Activated B cell treated with CpG ODN at 0.5 μM for 24 hours (primary cell): ENCODE results near the gene RASGRP1. TPM values are rescaled to one million over a fixed set of nuclear protein-coding genes. Genes with fewer than 3 reads are reported as not detected.

ENCODE experiments used
- ATAC-seq: fragments of 200-7000 bp; cut with Tn5 transposase; one replicate; pipeline ENCODE4 v1.10.0; 2021; ENCODE audit warnings: low read depth, mild to moderate bottlenecking, moderate library complexity
- CTCF ChIA-PET: fragments of 350-600 bp; sonication (Branson Sonifier 250); formaldehyde crosslinking; loops from one replicate; lab custom pipeline; 2021; ENCODE audit warnings: antibody characterized with exemption; lab: Charles Lee
- POLR2A ChIA-PET: fragments of 350-600 bp; sonication (Branson Sonifier 250); formaldehyde crosslinking; loops from one replicate; lab custom pipeline; 2021; ENCODE audit warnings: antibody characterized with exemption; lab: Charles Lee
- DNase-seq: peaks from one replicate; pipeline ENCODE4 v3.0.0; 2022
- H3K27ac Mint-ChIP-seq: one replicate; pipeline ENCODE4 v1.8.0; 2020; ENCODE audit warnings: mixed read lengths
- H3K27me3 Mint-ChIP-seq: one replicate; pipeline ENCODE4 v1.8.0; 2021; ENCODE audit warnings: mixed read lengths
- H3K36me3 Mint-ChIP-seq: one replicate; pipeline ENCODE4 v1.8.0; 2021; ENCODE audit warnings: low read depth, mixed read lengths
- H3K4me1 Mint-ChIP-seq: one replicate; pipeline ENCODE4 v1.8.0; 2021; ENCODE audit warnings: mixed read lengths
- H3K4me3 Mint-ChIP-seq: one replicate; pipeline ENCODE4 v1.8.0; 2020; ENCODE audit warnings: mild to moderate bottlenecking, mixed read lengths
- H3K9me3 Mint-ChIP-seq: one replicate; pipeline ENCODE4 v1.8.0; 2020; ENCODE audit warnings: mixed read lengths
- CTCF ChIP-seq: fragments of 200-600 bp; IDR thresholded peaks from one replicate; pipeline ENCODE4 v1.8.0; 2022; ENCODE audit warnings: antibody characterized with exemption, mild to moderate bottlenecking
- intact Hi-C: fragments of 100-400 bp; cut with micrococcal nuclease; formaldehyde crosslinking; loops from one replicate; pipeline ENCODE4 v1.15.1; 2024
- total RNA-seq: library from RNA; stranded (reverse); gene quantifications from 2 replicates; pipeline ENCODE4 v1.2.3, GENCODE V29; 2022

RASGRP1 gene
- total RNA-seq, 1 donor from 2014 or later, result 37.7 TPM

DNA sequence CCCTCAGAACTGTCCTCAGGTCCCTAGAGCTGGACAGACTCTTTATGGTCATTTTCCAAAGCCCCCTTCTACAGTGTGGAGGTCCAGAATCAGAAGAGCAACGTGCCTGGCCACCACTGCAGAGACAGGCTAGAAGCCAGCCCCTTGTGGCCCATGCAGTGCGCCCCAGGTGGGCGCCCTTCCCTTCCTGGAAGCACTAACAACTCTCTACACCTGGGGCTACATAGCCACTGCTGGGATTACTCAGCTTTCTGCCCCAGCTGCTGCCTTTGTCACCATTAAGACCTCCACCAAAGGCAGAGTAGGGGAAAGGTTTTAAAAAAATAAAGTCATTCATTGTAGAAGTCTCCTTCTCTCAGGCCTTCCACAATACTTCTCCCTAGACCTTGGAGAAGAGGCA lies 2.3 kb downstream of the RASGRP1 start:
- no peak for DNase-seq
- no peaks in the 10 kb centered on the region for H3K27me3 Mint-ChIP-seq
- intact Hi-C loops, result loop anchor here (5.0 kb wide), 1 partner anchor 50 kb away; no protein-coding TSS in a partner anchor
- no peak for ATAC-seq
- H3K36me3 Mint-ChIP-seq, result peaks cover 37% of the 10 kb centered on the region
- H3K4me3 Mint-ChIP-seq, result peak overlapping the region; percentile 90
- H3K4me1 Mint-ChIP-seq, result peaks cover 65% of the 10 kb centered on the region
- CTCF ChIA-PET, result interaction anchor here (1.1 to 6.3 kb wide), 6 partner anchors 20 to 127 kb away, joined by 3 to 218 read pairs (median 20); no protein-coding TSS in a partner anchor
- TF ChIP-seq CTCF, result no peak
- H3K27ac Mint-ChIP-seq, result peak overlapping the region; percentile 59
- POLR2A ChIA-PET, result interaction anchor here (1.1 to 4.0 kb wide), 2 partner anchors 110 to 120 kb away, joined by 4 to 86 read pairs; no protein-coding TSS in a partner anchor
- H3K9me3 Mint-ChIP-seq, result no peaks in the 10 kb centered on the region

GRCh38 chr15:38560456-38560926 lies 4.1 kb downstream of the RASGRP1 start:
- TF ChIP-seq CTCF, result no peak
- Mint-ChIP-seq H3K27me3 (no peaks in the 10 kb centered on the region), H3K36me3 (peaks cover 53% of the 10 kb centered on the region), H3K4me1 (peaks cover 78% of the 10 kb centered on the region), H3K4me3 (no peak overlapping the region), H3K9me3 (no peaks in the 10 kb centered on the region), H3K27ac (peak overlapping the region; percentile 36)
- POLR2A ChIA-PET, result interaction anchor here (1.8 kb wide), 1 partner anchor 112 kb away, joined by 8 read pairs; no protein-coding TSS in a partner anchor
- CTCF ChIA-PET, result interaction anchor here (1.4 to 6.3 kb wide), 3 partner anchors 123 to 129 kb away, joined by 5 to 218 read pairs (median 138); no protein-coding TSS in a partner anchor
- intact Hi-C loops, result loop anchor here (5.0 kb wide), 1 partner anchor 48 kb away; no protein-coding TSS in a partner anchor
- DNase-seq (no peak), ATAC-seq (no peak)

GRCh38 chr15:38559636-38560307 lies 4.8 kb downstream of the RASGRP1 start:
- ChIA-PET POLR2A (interaction anchor here (1.8 kb wide), 1 partner anchor 112 kb away, joined by 8 read pairs; no protein-coding TSS in a partner anchor), CTCF (interaction anchor here (1.4 to 6.3 kb wide), 2 partner anchors 124 to 130 kb away, joined by 5 to 138 read pairs; no protein-coding TSS in a partner anchor)
- peaks cover 86% of the 10 kb centered on the region for H3K4me1 Mint-ChIP-seq
- no peak overlapping the region for H3K27ac Mint-ChIP-seq
- no peak for TF ChIP-seq CTCF
- DNase-seq (no peak), ATAC-seq (no peak)
- intact Hi-C loops, result loop anchor here (5.0 kb wide), 1 partner anchor 47 kb away; no protein-coding TSS in a partner anchor
- peak overlapping the region; percentile 13 for H3K4me3 Mint-ChIP-seq
- no peaks in the 10 kb centered on the region for H3K27me3 Mint-ChIP-seq
- H3K36me3 Mint-ChIP-seq, result peaks cover 60% of the 10 kb centered on the region
- no peaks in the 10 kb centered on the region for H3K9me3 Mint-ChIP-seq

DNA sequence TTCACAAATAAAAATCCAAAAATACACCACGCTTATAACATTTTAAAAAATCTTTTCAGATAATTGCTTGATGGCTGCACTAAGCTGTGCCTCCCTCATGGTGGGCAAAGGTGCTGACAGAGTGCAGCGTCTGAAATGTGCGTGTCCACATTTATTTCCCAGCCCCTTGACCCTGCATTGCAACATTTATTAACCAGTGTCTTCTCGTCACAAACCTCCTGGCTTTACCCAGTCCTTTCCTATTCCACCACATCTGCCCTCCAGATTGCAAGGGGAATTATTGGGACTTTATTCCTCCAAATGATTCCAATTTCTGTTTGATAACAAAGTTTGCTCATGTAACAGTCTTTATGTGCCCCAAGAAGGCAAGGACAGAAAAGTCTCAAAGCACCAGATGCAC lies 5.5 kb downstream of the RASGRP1 start:
- Mint-ChIP-seq H3K27ac (peak overlapping the region; percentile 25), H3K4me1 (peaks cover 92% of the 10 kb centered on the region), H3K36me3 (peaks cover 60% of the 10 kb centered on the region), H3K4me3 (no peak overlapping the region), H3K9me3 (no peaks in the 10 kb centered on the region), H3K27me3 (no peaks in the 10 kb centered on the region)
- ChIA-PET CTCF (interaction anchor here (1.4 to 6.3 kb wide), 2 partner anchors 125 to 130 kb away, joined by 5 to 138 read pairs; no protein-coding TSS in a partner anchor), POLR2A (interaction anchor here (1.1 kb wide), 1 partner anchor 114 kb away, joined by 3 read pairs; no protein-coding TSS in a partner anchor)
- DNase-seq, result no peak
- intact Hi-C loops, result no loop called here
- no peak for TF ChIP-seq CTCF
- ATAC-seq, result no peak
